Lower lobe of right lung (tissue), 2 donors: ENCODE data around the gene KCNAB1. TPM values are rescaled to one million over a fixed set of nuclear protein-coding genes. Genes with fewer than 3 reads are reported as not detected.
"Not testable (repeated sequence)": the region's sequence is repeated elsewhere in the genome, so short reads cannot be mapped to it uniquely, and the experiment has no call there.

Source experiments
- ATAC-seq, 2 donors: fragments of 200-7000 bp; cut with Tn5 transposase; one replicate each; pipeline ENCODE4 v1.9.1; 2020 to 2022; ENCODE audit warnings: mild to moderate bottlenecking in 2 of 2, moderate library complexity in 2 of 2
- DNase-seq: peaks from one replicate; pipeline ENCODE4 v3.0.0-alpha.2; 2020
- H3K27ac ChIP-seq: fragments of 200-600 bp; one replicate; pipeline ENCODE4 v1.8.0; 2022
- H3K27me3 ChIP-seq: fragments of 200-600 bp; one replicate; pipeline ENCODE4 v1.8.0; 2022; ENCODE audit warnings: low read depth
- H3K36me3 ChIP-seq: fragments of 200-600 bp; one replicate; pipeline ENCODE4 v1.8.0; 2022; ENCODE audit warnings: mild to moderate bottlenecking
- H3K4me1 ChIP-seq: fragments of 200-600 bp; one replicate; pipeline ENCODE4 v1.8.0; 2022
- H3K4me3 ChIP-seq: fragments of 200-600 bp; one replicate; pipeline ENCODE4 v1.8.0; 2022; ENCODE audit warnings: mild to moderate bottlenecking
- H3K9me3 ChIP-seq: fragments of 200-600 bp; one replicate; pipeline ENCODE4 v1.8.0; 2022
- intact Hi-C: fragments of 100-400 bp; cut with DNase I; formaldehyde crosslinking; loops from one replicate; pipeline ENCODE4 v1.11.0; 2022
- total RNA-seq: library from RNA; stranded (reverse); fragmentation: NEBNext Ultra II Directional; extraction: Animal tissue kit (Norgen Biotek cat#: 25700); gene quantifications from one replicate; pipeline ENCODE4 v1.2.1, GENCODE V29; 2021
- TF ChIP-seq, protein P1 (sequence below): fragments of 200-600 bp; IDR thresholded peaks from one replicate; pipeline ENCODE4 v1.8.0; 2022; ENCODE audit warnings: antibody characterized with exemption, mild to moderate bottlenecking
- donor health status: DM: no; HTN: yes; CAD: no; lungs with severe emphysema.

The KCNAB1 gene
- total RNA-seq, 1 donor from 2014 or later = 4.7 TPM

DNA sequence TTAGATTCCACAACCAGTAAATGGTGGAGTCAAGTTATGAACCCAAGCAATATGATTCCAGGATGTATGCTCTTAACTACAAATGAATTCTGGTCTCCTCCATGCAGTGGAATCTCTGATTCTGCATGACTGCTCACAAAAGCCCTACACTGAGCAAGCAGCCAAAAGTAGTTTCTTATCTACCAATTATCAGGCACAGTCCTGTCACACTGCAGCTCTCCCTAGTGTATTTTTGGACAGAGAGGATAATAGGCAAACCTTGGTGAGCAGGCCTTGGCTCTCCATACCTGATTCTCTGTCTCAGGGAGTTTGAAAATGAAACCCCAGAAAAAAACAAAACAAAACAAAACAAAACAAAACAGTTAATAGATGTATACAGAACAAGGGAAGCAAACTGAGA is 438.0 kb downstream of the KCNAB1 start:
- no peaks in the 10 kb centered on the region for H3K27me3 ChIP-seq
- ATAC-seq (no peak), DNase-seq (no peak)
- H3K9me3 ChIP-seq = no peaks in the 10 kb centered on the region
- no peak overlapping the region for H3K27ac ChIP-seq
- TF ChIP-seq, protein P1, sequence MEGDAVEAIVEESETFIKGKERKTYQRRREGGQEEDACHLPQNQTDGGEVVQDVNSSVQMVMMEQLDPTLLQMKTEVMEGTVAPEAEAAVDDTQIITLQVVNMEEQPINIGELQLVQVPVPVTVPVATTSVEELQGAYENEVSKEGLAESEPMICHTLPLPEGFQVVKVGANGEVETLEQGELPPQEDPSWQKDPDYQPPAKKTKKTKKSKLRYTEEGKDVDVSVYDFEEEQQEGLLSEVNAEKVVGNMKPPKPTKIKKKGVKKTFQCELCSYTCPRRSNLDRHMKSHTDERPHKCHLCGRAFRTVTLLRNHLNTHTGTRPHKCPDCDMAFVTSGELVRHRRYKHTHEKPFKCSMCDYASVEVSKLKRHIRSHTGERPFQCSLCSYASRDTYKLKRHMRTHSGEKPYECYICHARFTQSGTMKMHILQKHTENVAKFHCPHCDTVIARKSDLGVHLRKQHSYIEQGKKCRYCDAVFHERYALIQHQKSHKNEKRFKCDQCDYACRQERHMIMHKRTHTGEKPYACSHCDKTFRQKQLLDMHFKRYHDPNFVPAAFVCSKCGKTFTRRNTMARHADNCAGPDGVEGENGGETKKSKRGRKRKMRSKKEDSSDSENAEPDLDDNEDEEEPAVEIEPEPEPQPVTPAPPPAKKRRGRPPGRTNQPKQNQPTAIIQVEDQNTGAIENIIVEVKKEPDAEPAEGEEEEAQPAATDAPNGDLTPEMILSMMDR = no peak
- no peak overlapping the region for H3K4me3 ChIP-seq
- intact Hi-C loops = no loop called here
- H3K4me1 ChIP-seq = peaks cover 3% of the 10 kb centered on the region
- no peaks in the 10 kb centered on the region for H3K36me3 ChIP-seq

GRCh38 chr3:156559321-156559720 is 438.9 kb downstream of the KCNAB1 start:
- Histone ChIP-seq H3K27me3 (no peaks in the 10 kb centered on the region), H3K36me3 (no peaks in the 10 kb centered on the region), H3K4me1 (no peaks in the 10 kb centered on the region), H3K9me3 (no peaks in the 10 kb centered on the region), H3K27ac (no peak overlapping the region), H3K4me3 (no peak overlapping the region)
- intact Hi-C loops = no loop called here
- DNase-seq = no peak
- ATAC-seq = no peak
- TF ChIP-seq, protein P1 = no peak

- H3K9me3 ChIP-seq = no peaks in the 10 kb centered on the region
- ATAC-seq (no peak), DNase-seq (no peak)
- TF ChIP-seq, protein P1 = no peak
- H3K27ac ChIP-seq = no peak overlapping the region
- H3K4me1 ChIP-seq = no peaks in the 10 kb centered on the region
- intact Hi-C loops = no loop called here
- H3K36me3 ChIP-seq = no peaks in the 10 kb centered on the region
- no peak overlapping the region for H3K4me3 ChIP-seq
- no peaks in the 10 kb centered on the region for H3K27me3 ChIP-seq
Measured at GRCh38 chr3:156561533-156561932, 441.2 kb downstream of the KCNAB1 start.

GRCh38 chr3:156562486-156562885 is 442.1 kb downstream of the KCNAB1 start:
- H3K36me3 ChIP-seq, intact Hi-C loops, H3K27ac ChIP-seq, H3K4me3 ChIP-seq, ATAC-seq, DNase-seq, H3K27me3 ChIP-seq, H3K9me3 ChIP-seq, H3K4me1 ChIP-seq: not testable (repeated sequence)

- TF ChIP-seq, protein P1 = no peak
- no peaks in the 10 kb centered on the region for H3K36me3 ChIP-seq
- DNase-seq (no peak), ATAC-seq (no peak)
- no peaks in the 10 kb centered on the region for H3K4me1 ChIP-seq
- intact Hi-C loops = no loop called here
- no peaks in the 10 kb centered on the region for H3K27me3 ChIP-seq
- no peak overlapping the region for H3K27ac ChIP-seq
- no peak overlapping the region for H3K4me3 ChIP-seq
- no peaks in the 10 kb centered on the region for H3K9me3 ChIP-seq
Measured at GRCh38 chr3:156563900-156564682, 443.7 kb downstream of the KCNAB1 start.

DNA sequence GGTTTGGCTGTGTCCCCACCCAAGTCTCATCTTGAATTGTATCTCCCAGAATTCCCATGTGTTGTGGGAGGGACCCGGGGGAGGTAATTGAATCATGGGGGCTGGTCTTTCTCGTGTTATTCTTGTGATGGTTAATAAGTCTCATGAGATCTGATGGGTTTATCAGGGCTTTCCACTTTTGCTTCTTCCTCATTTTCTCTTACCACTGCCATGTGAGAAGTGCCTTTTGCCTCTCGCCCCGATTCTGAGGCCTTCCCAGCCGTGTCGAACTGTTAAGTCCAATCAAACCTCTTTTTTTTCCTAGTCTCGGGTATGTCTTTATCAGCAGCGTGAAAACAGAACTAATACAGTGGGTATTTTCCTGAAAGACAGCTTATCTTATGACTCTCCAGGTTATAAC is 448.6 kb downstream of the KCNAB1 start:
- intact Hi-C loops, ATAC-seq, H3K4me1 ChIP-seq, H3K4me3 ChIP-seq, H3K36me3 ChIP-seq, H3K27me3 ChIP-seq, DNase-seq, H3K9me3 ChIP-seq, H3K27ac ChIP-seq: not testable (repeated sequence)

DNA sequence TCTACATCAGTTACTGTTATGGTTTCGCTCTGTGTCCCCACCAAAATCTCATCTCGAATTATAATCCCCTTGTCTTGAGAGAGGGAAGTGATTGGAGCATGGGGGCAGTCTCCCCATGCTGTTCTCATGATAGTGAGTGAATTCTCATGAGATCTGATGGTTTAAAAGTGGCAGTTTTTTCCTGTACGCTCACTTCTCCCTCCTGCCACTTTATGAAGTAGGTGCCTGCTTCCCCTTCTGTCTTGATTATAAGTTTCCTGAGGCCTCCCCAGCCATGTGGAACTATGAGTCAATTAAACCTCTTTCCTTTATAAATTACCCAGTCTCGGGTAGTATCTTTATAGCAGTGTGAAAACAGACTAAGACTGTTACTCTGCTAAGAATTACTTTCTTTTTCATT is 449.5 kb downstream of the KCNAB1 start:
- H3K4me1 ChIP-seq, H3K36me3 ChIP-seq, H3K9me3 ChIP-seq, H3K27me3 ChIP-seq, intact Hi-C loops, DNase-seq, H3K27ac ChIP-seq, ATAC-seq, H3K4me3 ChIP-seq: not testable (repeated sequence)
